ENCODE measurements around the gene VAV2.

DNA sequence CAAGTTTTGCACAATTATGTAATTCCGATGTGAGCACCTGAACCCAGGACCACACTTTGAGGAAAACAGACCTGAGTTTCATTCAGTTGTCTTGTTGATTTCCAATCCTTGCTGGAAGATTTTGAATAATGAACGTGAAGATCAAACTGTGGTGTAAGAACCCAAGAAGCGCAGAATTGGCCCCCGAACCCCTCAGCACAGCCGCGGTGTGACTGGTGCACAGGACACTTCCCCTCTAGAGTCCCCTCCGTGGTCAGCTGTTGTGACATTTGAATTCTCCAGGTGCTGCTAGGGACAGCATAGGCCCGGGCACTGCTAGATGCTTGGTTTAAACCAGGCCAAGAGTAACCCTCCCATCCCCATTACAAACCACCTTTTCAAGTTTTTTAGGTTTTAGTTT, 34.9 kb upstream of the VAV2 start:
- no peak for TF ChIP-seq CTCF (IDR thresholded peaks at IDR 0.05)
- TF ChIP-seq POLR2A (IDR thresholded peaks at IDR 0.05), result no peak

Measured in tibial nerve (tissue), 3 donors.